Osteoblast (primary cell): Measurements from ENCODE around the gene ARPIN. TPM values are rescaled to one million over a fixed set of nuclear protein-coding genes. Genes with fewer than 3 reads are reported as not detected.

Source experiments
- DNase-seq: peaks from one replicate; pipeline ENCODE4 v3.0.0; 2011; ENCODE audit warnings: low spot score, mixed read lengths; ENCODE audit not compliant: insufficient read length; ENCODE audit errors: missing footprints
- H2AFZ ChIP-seq: 2 replicates; pipeline ENCODE4 v1.6.0; 2011; ENCODE audit warnings: mild to moderate bottlenecking, low read length
- H3K27ac ChIP-seq: 2 replicates; pipeline ENCODE4 v1.5.1; 2011; ENCODE audit warnings: mild to moderate bottlenecking, low read depth, low read length, moderate library complexity
- H3K27me3 ChIP-seq: 2 replicates; pipeline ENCODE4 v1.6.0; 2012; ENCODE audit warnings: mild to moderate bottlenecking, control low read depth, inconsistent platforms, low read length, moderate library complexity; ENCODE audit not compliant: insufficient read depth
- H3K36me3 ChIP-seq: 2 replicates; pipeline ENCODE4 v1.5.1; 2011; ENCODE audit warnings: mild to moderate bottlenecking, low read length, control low read depth, moderate library complexity; ENCODE audit not compliant: insufficient read depth
- H3K4me1 ChIP-seq: 2 replicates; pipeline ENCODE4 v1.5.1; 2011; ENCODE audit warnings: mild to moderate bottlenecking, low read length, control low read depth, moderate library complexity; ENCODE audit not compliant: insufficient read depth
- H3K4me2 ChIP-seq: 2 replicates; pipeline ENCODE4 v1.6.0; 2011; ENCODE audit warnings: mild to moderate bottlenecking, low read length; ENCODE audit not compliant: insufficient read depth
- H3K4me3 ChIP-seq: fragments of 200-600 bp; sonication (generic); 3 replicates; pipeline ENCODE4 v1.5.1; 2012; ENCODE audit warnings: mild to moderate bottlenecking, low read length, inconsistent platforms; ENCODE audit not compliant: insufficient read depth
- H3K79me2 ChIP-seq: 2 replicates; pipeline ENCODE4 v1.6.0; 2012; ENCODE audit warnings: mild to moderate bottlenecking, low read length, control low read depth, inconsistent platforms; ENCODE audit not compliant: insufficient read depth
- H3K9me3 ChIP-seq: 2 replicates; pipeline ENCODE4 v1.5.1; 2011; ENCODE audit warnings: low read depth, low read length, control low read depth
- H4K20me1 ChIP-seq: 2 replicates; pipeline ENCODE4 v1.6.0; 2012; ENCODE audit warnings: mild to moderate bottlenecking, low read length, control low read depth; ENCODE audit not compliant: insufficient read depth
- CTCF ChIP-seq: IDR thresholded peaks from 2 replicates; pipeline ENCODE4 v1.5.1; 2011; ENCODE audit warnings: mild to moderate bottlenecking, low read depth, low read length, moderate library complexity; ENCODE audit errors: extremely low read depth
- total RNA-seq: library from RNA; depleted of rRNA; stranded (reverse); fragments of >200 nt; gene quantifications from 2 replicates; pipeline ENCODE4 v1.2.3, GENCODE V29; 2012

ARPIN gene
- total RNA-seq, 1 donor: 14.1 TPM

DNA sequence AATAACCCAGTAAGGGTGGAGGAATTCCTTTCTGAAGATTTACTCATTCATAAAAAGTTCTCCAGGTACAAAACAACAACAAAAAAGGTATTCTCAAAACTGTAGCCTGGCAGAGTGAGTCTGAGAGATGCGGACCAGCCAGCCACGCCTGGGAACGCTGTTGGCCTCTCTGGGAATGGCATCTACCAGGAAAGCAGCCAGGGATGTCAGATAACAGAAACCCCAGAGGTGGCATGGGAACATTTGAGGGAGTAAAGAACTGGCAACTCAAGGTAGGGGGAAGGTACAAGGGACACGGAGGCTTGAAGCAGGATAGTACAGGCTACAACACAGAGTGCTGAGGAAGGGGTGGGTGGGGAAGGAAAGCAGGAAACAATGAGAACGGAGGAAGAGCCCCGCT is 11.9 kb downstream of the ARPIN start:
- TF ChIP-seq CTCF: no peak
- Histone ChIP-seq H3K4me1 (no peaks in the 10 kb centered on the region), H3K27me3 (no peaks in the 10 kb centered on the region), H3K9me3 (no peaks in the 10 kb centered on the region), H3K27ac (no peak overlapping the region), H3K4me3 (no peak overlapping the region), H3K79me2 (no peaks in the 10 kb centered on the region), H4K20me1 (no peaks in the 10 kb centered on the region), H2AFZ (no peak overlapping the region), H3K36me3 (peaks cover 10% of the 10 kb centered on the region), H3K4me2 (no peak overlapping the region)
- no peak for DNase-seq

DNA sequence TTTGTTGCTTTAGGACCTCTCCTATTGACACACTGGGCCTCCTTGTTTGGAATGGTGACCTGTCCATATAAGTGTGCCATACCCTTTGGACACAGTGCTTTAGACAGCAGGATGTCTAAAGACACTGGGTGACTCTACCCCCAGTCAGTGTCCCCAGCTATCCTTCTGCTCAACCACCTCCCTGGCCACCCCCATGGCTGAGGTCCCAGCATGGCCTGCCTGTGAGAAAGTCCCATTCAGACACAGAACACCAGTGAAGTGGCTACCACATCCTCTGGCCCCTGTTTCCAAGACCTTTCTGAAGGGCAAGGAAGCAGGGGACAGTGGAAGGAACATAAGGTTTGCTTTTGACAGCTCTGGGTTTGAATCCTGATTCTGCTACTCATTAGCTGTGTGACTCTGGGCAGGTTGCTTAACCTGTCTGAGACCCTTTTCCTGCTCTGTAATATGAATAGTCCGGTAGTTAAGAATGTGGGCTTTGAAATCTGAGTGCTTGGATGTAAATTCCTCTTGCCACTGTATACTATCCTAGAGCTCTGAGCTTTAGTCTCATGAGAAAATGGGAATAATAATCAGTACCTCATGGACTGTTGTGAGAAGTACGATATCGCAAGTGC is 12.7 kb downstream of the ARPIN start:
- H3K36me3 ChIP-seq: peaks cover 8% of the 10 kb centered on the region
- H3K4me1 ChIP-seq: no peaks in the 10 kb centered on the region
- H3K4me3 ChIP-seq: no peak overlapping the region
- H3K79me2 ChIP-seq: no peaks in the 10 kb centered on the region
- no peak for TF ChIP-seq CTCF
- DNase-seq: no peak
- no peaks in the 10 kb centered on the region for H3K27me3 ChIP-seq
- no peak overlapping the region for H3K4me2 ChIP-seq
- H3K27ac ChIP-seq: no peak overlapping the region
- no peaks in the 10 kb centered on the region for H3K9me3 ChIP-seq
- H4K20me1 ChIP-seq: no peaks in the 10 kb centered on the region
- no peak overlapping the region for H2AFZ ChIP-seq

DNA sequence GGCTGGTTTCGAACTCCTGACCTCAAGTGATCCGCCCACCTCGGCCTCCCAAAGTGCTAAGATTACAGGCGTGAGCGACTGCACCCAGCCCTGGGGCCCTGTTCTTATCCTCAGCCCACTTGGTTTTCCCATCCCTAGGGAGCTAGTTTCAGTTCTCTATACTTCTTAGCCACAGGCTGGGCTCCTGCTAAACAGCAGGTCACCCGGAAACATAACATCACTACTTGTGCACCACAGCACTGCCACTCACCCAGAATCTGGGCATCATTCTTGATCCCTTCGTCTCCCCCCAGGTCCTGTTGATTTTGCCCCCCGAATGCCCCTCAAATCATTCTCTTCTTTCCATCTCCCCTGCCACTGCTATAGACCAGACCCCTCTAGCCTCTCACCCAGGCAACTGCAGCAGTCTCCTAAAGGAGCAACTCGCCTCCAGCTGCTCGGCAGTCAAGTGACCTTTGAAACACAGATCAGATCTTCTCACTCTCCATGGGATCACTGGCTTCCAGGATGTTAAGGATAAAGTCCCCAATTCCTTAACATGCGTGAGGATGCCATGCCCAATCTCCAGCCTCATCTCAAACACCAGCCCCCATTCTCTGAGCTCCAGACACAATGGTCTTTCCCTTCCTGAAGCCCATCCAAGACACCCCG is 13.3 kb downstream of the ARPIN start:
- Histone ChIP-seq H3K4me1 (peaks cover under 1% of the 10 kb centered on the region), H3K27ac (no peak overlapping the region), H3K4me3 (no peak overlapping the region), H4K20me1 (no peaks in the 10 kb centered on the region), H3K27me3 (no peaks in the 10 kb centered on the region), H3K9me3 (no peaks in the 10 kb centered on the region), H3K79me2 (no peaks in the 10 kb centered on the region), H3K36me3 (peaks cover 5% of the 10 kb centered on the region), H2AFZ (no peak overlapping the region), H3K4me2 (no peak overlapping the region)
- TF ChIP-seq CTCF: no peak
- DNase-seq: no peak

DNA sequence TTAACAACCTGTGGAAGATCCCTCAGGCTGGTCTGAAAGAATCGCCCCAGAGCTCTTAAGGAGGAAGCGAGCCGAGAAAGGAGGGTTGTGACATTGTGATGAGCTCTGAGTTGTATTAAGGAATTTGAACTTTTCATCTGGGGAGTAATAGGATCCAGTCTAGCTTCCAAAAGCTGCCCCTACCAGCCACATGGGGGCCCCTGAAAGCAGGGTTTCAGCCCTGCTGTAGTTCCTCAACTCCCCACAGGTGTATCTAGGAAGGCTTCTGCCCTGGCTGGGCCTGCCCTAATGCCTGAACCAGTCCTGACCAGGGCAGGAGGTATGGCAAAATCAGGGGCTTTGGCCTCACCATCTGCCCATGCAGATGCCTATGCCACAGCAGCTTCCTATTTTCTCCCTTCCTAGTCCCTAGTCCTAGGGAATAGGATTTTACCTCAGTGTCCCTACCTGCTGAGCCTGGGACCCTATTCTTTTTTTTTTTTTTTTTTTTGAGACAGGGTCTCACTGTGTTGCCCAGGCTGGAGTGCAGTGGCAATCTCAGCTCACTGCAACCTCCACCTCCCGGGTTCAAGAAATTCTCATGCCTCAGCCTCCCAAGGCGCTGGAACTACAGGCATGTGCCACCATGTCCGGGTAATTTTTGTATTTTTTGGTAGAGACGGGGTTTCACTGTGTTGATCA is 14.0 kb downstream of the ARPIN start:
- Histone ChIP-seq H3K4me2 (no peak overlapping the region), H3K4me1 (peaks cover 3% of the 10 kb centered on the region), H3K36me3 (peaks cover 4% of the 10 kb centered on the region), H2AFZ (no peak overlapping the region), H3K9me3 (no peaks in the 10 kb centered on the region), H3K27ac (no peak overlapping the region), H3K27me3 (no peaks in the 10 kb centered on the region), H3K79me2 (peaks cover under 1% of the 10 kb centered on the region), H3K4me3 (no peak overlapping the region), H4K20me1 (no peaks in the 10 kb centered on the region)
- TF ChIP-seq CTCF: peak; percentile 63
- peak; percentile 88 for DNase-seq
